ENCODE data around the gene CXCL11. TPM values are rescaled to one million over a fixed set of nuclear protein-coding genes. Genes with fewer than 3 reads are reported as not detected.

Gene CXCL11
- total RNA-seq = 2.2 TPM in 1 of 2 replicates, not detected in the other

GRCh38 chr4:76035799-76036380 lies at the start of gene CXCL11:
Gene CXCL11 (minus strand): TSS chr4:76036070. CDS start chr4:76035987, 83 bp downstream.

GRCh38 chr4:76074468-76074867 lies 38.6 kb upstream of the CXCL11 start, which contains the start of gene ART3:
Gene ART3 (plus strand): TSS chr4:76074709. CDS start chr4:76075890, 1,181 bp downstream.

GRCh38 chr4:76023389-76023788 lies 12.5 kb downstream of the CXCL11 start, which contains the start of gene CXCL10:
Gene CXCL10 (minus strand): TSS chr4:76023497. CDS start chr4:76023431, 66 bp downstream.

GRCh38 chr4:76007089-76007862 lies 28.6 kb downstream of the CXCL11 start, which contains the start of gene CXCL9:
Gene CXCL9 (minus strand): TSS chr4:76007509. CDS start chr4:76007449, 60 bp downstream.

Other genes with a start within 250 kb of the CXCL11 start
- gene PPEF2, start 133.6 kb downstream of the CXCL11 start, total RNA-seq = 0.24 TPM in 1 of 2 replicates, not detected in the other
- 39.8 and 72.7 TPM in 2 replicates for gene NAAA, start 95.1 kb downstream of the CXCL11 start, total RNA-seq
- gene SDAD1, start 45.1 kb downstream of the CXCL11 start, total RNA-seq = 32.5 and 49.7 TPM in 2 replicates
- not detected in 2 replicates for gene CXCL9, start 28.6 kb downstream of the CXCL11 start, total RNA-seq
- 0.64 and 13.0 TPM in 2 replicates for gene CXCL10, start 12.6 kb downstream of the CXCL11 start, total RNA-seq
- gene ART3, start 38.6 kb upstream of the CXCL11 start, total RNA-seq = not detected in 2 replicates
- 53.7 and 55.2 TPM in 2 replicates for gene NUP54, start 112.3 kb upstream of the CXCL11 start, total RNA-seq
- 150 and 202 TPM in 2 replicates for gene SCARB2, start 177.8 kb upstream of the CXCL11 start, total RNA-seq
- gene FAM47E, start 215.7 kb upstream of the CXCL11 start, total RNA-seq = 1.3 TPM in 1 of 2 replicates, not detected in the other